H1 (cell line): ENCODE results near the gene LACTB. TPM values are rescaled to one million over a fixed set of nuclear protein-coding genes. Genes with fewer than 3 reads are reported as not detected.

Experiments used
- CTCF ChIA-PET: fragments of 300-600 bp; sonication (Branson Sonifier 250); formaldehyde crosslinking; loops from one replicate; lab custom pipeline; 2021; ENCODE audit not compliant: partially characterized antibody; lab: Charles Lee
- POLR2A ChIA-PET: fragments of 300-600 bp; sonication (Branson Sonifier 250); formaldehyde crosslinking; loops from one replicate; lab custom pipeline; 2021; ENCODE audit warnings: inconsistent platforms; ENCODE audit not compliant: partially characterized antibody; lab: Charles Lee
- DNase-seq, 2 experiments: peaks; one replicate each; pipeline versions ENCODE4 v3.0.0 to v3.0.0-alpha.2; 2010 to 2022; ENCODE audit warnings: low spot score in 2 of 2, low read depth in 1 of 2, mixed read lengths in 1 of 2
- FAIRE-seq: peaks from 2 replicates; lab custom pipeline; 2011; peaks lifted over from hg19 to GRCh38; lab: Jason Lieb, UNC
- H2AFZ ChIP-seq: 2 replicates; pipeline ENCODE4 v1.8.1; 2012; ENCODE audit warnings: low read length, inconsistent platforms
- H2AK5ac ChIP-seq: 2 replicates; pipeline ENCODE4 v1.6.1; 2013; ENCODE audit warnings: low read depth, low read length
- H2BK120ac ChIP-seq: replicated peaks from 2 replicates; pipeline ENCODE3; 2013; ENCODE audit warnings: low read depth, low read length, inconsistent platforms
- H2BK12ac ChIP-seq: 2 replicates; pipeline ENCODE4 v1.6.1; 2013; ENCODE audit warnings: low read depth, low read length
- H2BK15ac ChIP-seq: 2 replicates; pipeline ENCODE4 v1.6.1; 2013; ENCODE audit warnings: low read length
- H2BK20ac ChIP-seq: 2 replicates; pipeline ENCODE4 v1.6.1; 2013; ENCODE audit warnings: low read length
- H2BK5ac ChIP-seq: 2 replicates; pipeline ENCODE4 v1.6.1; 2013; ENCODE audit warnings: low read depth, low read length
- H3K14ac ChIP-seq: 2 replicates; pipeline ENCODE4 v1.6.1; 2013; ENCODE audit warnings: inconsistent platforms; ENCODE audit not compliant: insufficient read length
- H3K18ac ChIP-seq: 2 replicates; pipeline ENCODE4 v1.6.1; 2013; ENCODE audit warnings: low read length; ENCODE audit errors: extremely low read depth
- H3K23ac ChIP-seq: 2 replicates; pipeline ENCODE4 v1.6.1; 2013; ENCODE audit warnings: inconsistent platforms; ENCODE audit not compliant: insufficient read length
- H3K23me2 ChIP-seq: 2 replicates; pipeline ENCODE4 v1.6.1; 2013; ENCODE audit warnings: low read depth, low read length
- H3K27ac ChIP-seq: 2 replicates; pipeline ENCODE4 v1.6.1; 2011; ENCODE audit warnings: low read depth, low read length, inconsistent platforms
- H3K27me3 ChIP-seq, 4 experiments: replicated peaks in 1 of 4; 1 replicate in 1 of 4; 2 replicates in 3 of 4; pipeline versions ENCODE4 v1.6.1 to v1.8.1; 2011 to 2013; ENCODE audit warnings: low read length in 3 of 4, mild to moderate bottlenecking in 3 of 4, inconsistent platforms in 2 of 4, mixed read lengths in 2 of 4, moderate library complexity in 1 of 4; ENCODE audit not compliant: control insufficient read depth in 3 of 4, insufficient read depth in 3 of 4; ENCODE audit errors: extremely low read depth in 1 of 4
- H3K36me3 ChIP-seq, 4 experiments: 2 replicates each; pipeline versions ENCODE4 v1.6.1 to v1.8.1; 2011 to 2013; ENCODE audit warnings: mild to moderate bottlenecking in 4 of 4, low read length in 3 of 4, moderate library complexity in 2 of 4, control low read depth in 1 of 4, inconsistent platforms in 1 of 4; ENCODE audit not compliant: insufficient read depth in 4 of 4, control insufficient read depth in 2 of 4
- H3K4ac ChIP-seq: replicated peaks from 2 replicates; pipeline ENCODE3; 2013; ENCODE audit warnings: low read length, low read depth, mixed read lengths, inconsistent platforms; ENCODE audit not compliant: insufficient read length
- H3K4me1 ChIP-seq, 4 experiments: replicated peaks in 1 of 4; 1 replicate in 1 of 4; 2 replicates in 3 of 4; pipeline versions ENCODE4 v1.6.1 to v1.8.1; 2011 to 2013; ENCODE audit warnings: low read length in 3 of 4, inconsistent platforms in 2 of 4, mixed read lengths in 1 of 4; ENCODE audit not compliant: insufficient read depth in 4 of 4, control insufficient read depth in 3 of 4
- H3K4me2 ChIP-seq, 2 experiments: 2 replicates each; pipeline versions ENCODE4 v1.6.1 to v1.8.1; 2011 to 2013; ENCODE audit warnings: low read depth in 2 of 2, low read length in 2 of 2, control low read depth in 1 of 2, inconsistent platforms in 1 of 2, mild to moderate bottlenecking in 1 of 2; ENCODE audit not compliant: insufficient read depth in 1 of 2
- H3K4me3 ChIP-seq, 4 experiments: fragments of 200-600, 300-600 bp in 1 of 4; sonication (generic), shearing (Covaris generic), sonication (Bioruptor Twin) in 1 of 4; 2 replicates each; pipeline versions ENCODE4 v1.5.1 to v1.8.1; 2011 to 2016; ENCODE audit warnings: low read length in 4 of 4, low read depth in 3 of 4, control low read depth in 2 of 4, inconsistent platforms in 2 of 4, mild to moderate bottlenecking in 2 of 4, mixed read lengths in 1 of 4, moderate library complexity in 1 of 4; ENCODE audit not compliant: insufficient read depth in 2 of 4; ENCODE audit errors: extremely low read depth in 1 of 4
- H3K56ac ChIP-seq: replicated peaks from 2 replicates; pipeline ENCODE3; 2013; ENCODE audit warnings: low read depth, mild to moderate bottlenecking, mixed read lengths, low read length, inconsistent platforms; ENCODE audit not compliant: insufficient read length
- H3K79me1 ChIP-seq: 2 replicates; pipeline ENCODE4 v1.6.1; 2013; ENCODE audit warnings: low read depth, low read length, control low read depth
- H3K79me2 ChIP-seq, 2 experiments: 2 replicates each; pipeline versions ENCODE4 v1.6.1 to v1.8.1; 2012 to 2013; ENCODE audit warnings: low read length in 2 of 2, mild to moderate bottlenecking in 2 of 2, inconsistent platforms in 1 of 2; ENCODE audit not compliant: insufficient read depth in 2 of 2, control insufficient read depth in 1 of 2
- H3K9ac ChIP-seq, 4 experiments: replicated peaks in 1 of 4; 1 replicate in 1 of 4; 2 replicates in 3 of 4; pipeline versions ENCODE4 v1.6.1 to v1.8.1; 2011 to 2013; ENCODE audit warnings: low read depth in 3 of 4, low read length in 3 of 4, control low read depth in 2 of 4, mild to moderate bottlenecking in 2 of 4, moderate library complexity in 2 of 4, inconsistent platforms in 1 of 4; ENCODE audit errors: extremely low read depth in 1 of 4
- H3K9me3 ChIP-seq, 2 experiments: 2 replicates each; pipeline versions ENCODE4 v1.6.1 to v1.8.1; 2012 to 2013; ENCODE audit warnings: mild to moderate bottlenecking in 2 of 2, moderate library complexity in 2 of 2, control low read depth in 1 of 2, inconsistent platforms in 1 of 2, low read depth in 1 of 2, low read length in 1 of 2, mixed read lengths in 1 of 2; ENCODE audit not compliant: insufficient read depth in 2 of 2
- H4K20me1 ChIP-seq, 2 experiments: replicated peaks in 1 of 2; 2 replicates each; pipeline versions ENCODE3 to v1.8.1; 2011 to 2013; ENCODE audit warnings: inconsistent platforms in 2 of 2, low read length in 2 of 2, mild to moderate bottlenecking in 1 of 2; ENCODE audit not compliant: insufficient read depth in 2 of 2, control insufficient read depth in 1 of 2
- H4K5ac ChIP-seq: 2 replicates; pipeline ENCODE4 v1.6.1; 2013; ENCODE audit warnings: low read length, low read depth, mixed read lengths, inconsistent platforms; ENCODE audit not compliant: insufficient read length
- H4K8ac ChIP-seq: 2 replicates; pipeline ENCODE4 v1.8.0; 2013; ENCODE audit warnings: mild to moderate bottlenecking, moderate library complexity, low read length, inconsistent platforms; ENCODE audit not compliant: insufficient read depth; ENCODE audit errors: extremely low read depth
- H4K91ac ChIP-seq: replicated peaks from 2 replicates; pipeline ENCODE3; 2013; ENCODE audit warnings: low read length, mixed read lengths, inconsistent platforms; ENCODE audit not compliant: insufficient read length
- CREB1 ChIP-seq: IDR thresholded peaks from 2 replicates; pipeline ENCODE4 v1.6.1; 2012; ENCODE audit warnings: inconsistent platforms
- EZH2 ChIP-seq: fragments of 200-600 bp; sonication (generic); IDR thresholded peaks from 2 replicates; pipeline ENCODE4 v1.7.1; 2012; ENCODE audit warnings: low read depth, mild to moderate bottlenecking, moderate library complexity, low read length, inconsistent platforms; ENCODE audit not compliant: severe bottlenecking
- FOSL1 ChIP-seq: IDR thresholded peaks from 2 replicates; pipeline ENCODE4 v1.6.1; 2011; ENCODE audit warnings: mild to moderate bottlenecking, low read depth, low read length, moderate library complexity; ENCODE audit not compliant: insufficient read depth
- JUN ChIP-seq: IDR thresholded peaks from 2 replicates; pipeline ENCODE4 v1.6.1; 2011; ENCODE audit warnings: low read depth, mild to moderate bottlenecking, improper control_type of control experiment, low read length
- JUND ChIP-seq: IDR thresholded peaks from 2 replicates; pipeline ENCODE4 v1.6.1; 2011; ENCODE audit warnings: mild to moderate bottlenecking, improper control_type of control experiment, low read length
- KDM4A ChIP-seq: IDR thresholded peaks from one replicate; pipeline ENCODE4 v1.7.1; 2012; ENCODE audit warnings: low read depth, mild to moderate bottlenecking, moderate library complexity, low read length, inconsistent platforms; ENCODE audit not compliant: severe bottlenecking
- POLR2A ChIP-seq, 2 experiments: IDR thresholded peaks; 1 replicate in 1 of 2; 2 replicates in 1 of 2; pipeline ENCODE4 v1.6.1; 2011; ENCODE audit warnings: low read depth in 2 of 2, low read length in 2 of 2, mild to moderate bottlenecking in 2 of 2; ENCODE audit errors: control extremely low read depth in 1 of 2
- POLR2AphosphoS5 ChIP-seq: IDR thresholded peaks from 2 replicates; pipeline ENCODE4 v1.6.1; 2011; ENCODE audit warnings: low read depth, low read length
- SP2 ChIP-seq: IDR thresholded peaks from 2 replicates; pipeline ENCODE4 v1.6.1; 2012; ENCODE audit warnings: mild to moderate bottlenecking, low read length, inconsistent platforms
- SUZ12 ChIP-seq: fragments of 200-600 bp; sonication (generic); IDR thresholded peaks from 2 replicates; pipeline ENCODE4 v1.6.1; 2012; ENCODE audit warnings: mild to moderate bottlenecking, inconsistent platforms, low read length, moderate library complexity, mixed read lengths
- ZNF274 ChIP-seq: IDR thresholded peaks from 2 replicates; pipeline ENCODE4 v1.7.0; 2012; ENCODE audit warnings: low read length, borderline replicate concordance; ENCODE audit errors: extremely low read depth
- WGBS, 2 experiments: shearing (Covaris generic) in 1 of 2; methylation state at CpG; one replicate each; pipeline versions ENCODE4 v1.1.6 to v1.1.7; 2013 to 2015; ENCODE audit warnings: low lambda C conversion rate in 2 of 2, mixed read lengths in 2 of 2, inconsistent platforms in 1 of 2, low coverage in 1 of 2, missing lambda C conversion rate in 1 of 2; ENCODE audit not compliant: insufficient replicate concordance in 2 of 2, insufficient coverage in 1 of 2, insufficient read length in 1 of 2; ENCODE audit errors: extremely low coverage in 1 of 2, missing lambda C conversion rate in 1 of 2; 5-methylcytosine and 5-hydroxymethylcytosine counted together
- polyA plus RNA-seq, 7 experiments: library from polyadenylated mRNA; depleted of rRNA in 3 of 7; stranded (reverse) in 5 of 7; unstranded in 2 of 7; fragments of >200 nt in 5 of 7; fragments of 200-250 nt in 2 of 7; gene quantifications; 1 replicate in 5 of 7; 2 replicates in 1 of 7; 4 replicates in 1 of 7; pipeline versions ENCODE4 v1.2.1 to v1.2.3, GENCODE V29; 2011 to 2013; ENCODE audit warnings: missing spikeins in 2 of 7, mixed read lengths in 2 of 7
- total RNA-seq: library from RNA; stranded (reverse); fragmentation: NEBNext Ultra II Directional; extraction: Animal tissue kit (Norgen Biotek cat#: 25700); gene quantifications from 2 replicates; pipeline ENCODE4 v1.2.1, GENCODE V29; 2021
- TF ChIP-seq, protein P1 (sequence below): IDR thresholded peaks from 2 replicates; pipeline ENCODE4 v1.6.1; 2012; ENCODE audit warnings: inconsistent platforms
- TF ChIP-seq, protein P2 (sequence below), 3 experiments: IDR thresholded peaks; 1 replicate in 2 of 3; 2 replicates in 1 of 3; pipeline versions ENCODE4 v1.5.1 to v1.6.1; 2011; ENCODE audit warnings: low read length in 3 of 3, mild to moderate bottlenecking in 3 of 3, inconsistent platforms in 2 of 3, low read depth in 1 of 3, moderate library complexity in 1 of 3; ENCODE audit not compliant: insufficient read depth in 1 of 3; ENCODE audit errors: control extremely low read depth in 1 of 3

LACTB gene
- total and polyA plus RNA-seq, 2 of the 8 experiments (the other 6 are each of a cell fraction or from before 2014, with no cell fraction given): 5.8 to 14.9 TPM

DNA sequence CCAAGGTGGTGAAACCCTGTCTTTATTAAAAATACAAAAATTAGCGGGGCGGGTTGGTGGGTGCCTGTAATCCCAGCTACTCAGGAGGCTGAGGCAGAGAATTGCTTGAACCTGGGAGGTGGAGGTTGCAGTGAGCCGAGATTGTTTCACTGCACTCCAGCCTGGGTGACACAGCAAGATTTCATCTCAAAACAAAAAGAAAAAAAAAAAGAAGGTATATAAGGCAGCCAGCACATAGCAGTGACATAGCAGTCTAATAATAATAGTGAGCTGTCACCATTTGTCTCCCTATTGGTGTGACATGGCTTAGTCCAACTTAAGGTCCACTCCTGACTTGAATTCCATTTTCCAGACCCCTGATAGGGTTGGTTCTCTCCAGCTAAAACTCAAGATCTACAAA, 8.8 kb upstream of the LACTB start:
- no peak overlapping the region for H4K8ac ChIP-seq
- no peaks in the 10 kb centered on the region for H4K20me1 ChIP-seq
- no peaks in the 10 kb centered on the region for H3K23me2 ChIP-seq
- H2BK5ac ChIP-seq: no peak overlapping the region
- H3K4me3 ChIP-seq: no peak overlapping the region
- H4K91ac ChIP-seq: no peak overlapping the region
- 91% methylated on average over 3 of the region's 3 CpGs; no CpG with 5 or more reads in 1 of the 2 experiments for WGBS, 2 experiments
- H2AK5ac ChIP-seq: no peak overlapping the region
- no peak overlapping the region for H2BK12ac ChIP-seq
- H3K4me2 ChIP-seq: no peak overlapping the region
- H3K27ac ChIP-seq: no peak overlapping the region
- H2BK15ac ChIP-seq: no peak overlapping the region
- H3K9me3 ChIP-seq: no peaks in the 10 kb centered on the region
- H3K9ac ChIP-seq: no peak overlapping the region
- FAIRE-seq: no peak
- no peaks in the 10 kb centered on the region for H3K27me3 ChIP-seq
- no peak overlapping the region for H3K4ac ChIP-seq
- H2BK120ac ChIP-seq: no peak overlapping the region
- H3K23ac ChIP-seq: no peak overlapping the region
- no peak overlapping the region for H2AFZ ChIP-seq
- 0 out of 7 replicates have a peak, but pooled peaks cover 0 to 3% (median 0%) of the 10 kb centered on the region in 4 experiments for H3K4me1 ChIP-seq
- no peak overlapping the region for H3K56ac ChIP-seq
- H2BK20ac ChIP-seq: no peak overlapping the region
- TF ChIP-seq KDM4A: no peak
- TF ChIP-seq SP2: no peak
- TF ChIP-seq, protein P1, sequence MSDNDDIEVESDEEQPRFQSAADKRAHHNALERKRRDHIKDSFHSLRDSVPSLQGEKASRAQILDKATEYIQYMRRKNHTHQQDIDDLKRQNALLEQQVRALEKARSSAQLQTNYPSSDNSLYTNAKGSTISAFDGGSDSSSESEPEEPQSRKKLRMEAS: no peak
- TF ChIP-seq SUZ12: no peak
- TF ChIP-seq EZH2: no peak
- TF ChIP-seq JUND: no peak
- no peak for TF ChIP-seq CREB1
- TF ChIP-seq POLR2A (IDR thresholded peaks at IDR 0.05; ENCODE audit: control extremely low read depth in 1 of 2, low read depth in 2 of 2, low read length in 2 of 2): no peak
- TF ChIP-seq, protein P2, sequence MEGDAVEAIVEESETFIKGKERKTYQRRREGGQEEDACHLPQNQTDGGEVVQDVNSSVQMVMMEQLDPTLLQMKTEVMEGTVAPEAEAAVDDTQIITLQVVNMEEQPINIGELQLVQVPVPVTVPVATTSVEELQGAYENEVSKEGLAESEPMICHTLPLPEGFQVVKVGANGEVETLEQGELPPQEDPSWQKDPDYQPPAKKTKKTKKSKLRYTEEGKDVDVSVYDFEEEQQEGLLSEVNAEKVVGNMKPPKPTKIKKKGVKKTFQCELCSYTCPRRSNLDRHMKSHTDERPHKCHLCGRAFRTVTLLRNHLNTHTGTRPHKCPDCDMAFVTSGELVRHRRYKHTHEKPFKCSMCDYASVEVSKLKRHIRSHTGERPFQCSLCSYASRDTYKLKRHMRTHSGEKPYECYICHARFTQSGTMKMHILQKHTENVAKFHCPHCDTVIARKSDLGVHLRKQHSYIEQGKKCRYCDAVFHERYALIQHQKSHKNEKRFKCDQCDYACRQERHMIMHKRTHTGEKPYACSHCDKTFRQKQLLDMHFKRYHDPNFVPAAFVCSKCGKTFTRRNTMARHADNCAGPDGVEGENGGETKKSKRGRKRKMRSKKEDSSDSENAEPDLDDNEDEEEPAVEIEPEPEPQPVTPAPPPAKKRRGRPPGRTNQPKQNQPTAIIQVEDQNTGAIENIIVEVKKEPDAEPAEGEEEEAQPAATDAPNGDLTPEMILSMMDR (IDR thresholded peaks at IDR 0.05; ENCODE audit: control extremely low read depth in 1 of 3, insufficient read depth in 1 of 3, low read depth in 1 of 3, low read length in 3 of 3): no peak
- no peak for TF ChIP-seq JUN
- no peak for TF ChIP-seq ZNF274
- TF ChIP-seq POLR2AphosphoS5: no peak
- TF ChIP-seq FOSL1: no peak
- H4K5ac ChIP-seq: no peak overlapping the region
- H3K14ac ChIP-seq: no peak overlapping the region
- H3K36me3 ChIP-seq: no peaks in the 10 kb centered on the region
- H3K18ac ChIP-seq: no peak overlapping the region
- no peaks in the 10 kb centered on the region for H3K79me2 ChIP-seq
- ChIA-PET POLR2A (no interaction called here), CTCF (no interaction called here)
- no peak for DNase-seq
- H3K79me1 ChIP-seq: no peaks in the 10 kb centered on the region
